HG03469 (cell line): Measurements from ENCODE around the gene FAM227B.
"Not testable (repeated sequence)": the region's sequence is repeated elsewhere in the genome, so short reads cannot be mapped to it uniquely, and the experiment has no call there.

Experiments
- ATAC-seq: cut with Tn5 transposase; IDR thresholded peaks from one replicate; pipeline ENCODE4 v1.9.1; 2021; ENCODE audit warnings: mild to moderate bottlenecking, moderate library complexity, moderate number of reproducible peaks; ENCODE audit not compliant: unreplicated experiment

Gene FAM227B

GRCh38 chr15:49620658-49621368 is at the start of gene FAM227B, which contains the start of gene DTWD1:
Gene FAM227B, minus strand, starts transcription at chr15:49620818. Its CDS starts 5,647 bp downstream, at chr15:49615171.
Gene DTWD1, plus strand, starts transcription at chr15:49621048. Its CDS starts 4,120 bp downstream, at chr15:49625168.
- ATAC-seq: peak; percentile 99

GRCh38 chr15:49669288-49669687 is 48.7 kb upstream of the FAM227B start:
- ATAC-seq: no peak

- ATAC-seq: not testable (repeated sequence)
These were observed 45.9 kb upstream of the FAM227B start for GRCh38 chr15:49666486-49666885.

- no peak for ATAC-seq
These were observed 44.1 kb upstream of the FAM227B start for GRCh38 chr15:49664716-49665115.

GRCh38 chr15:49656734-49657133 is 36.1 kb upstream of the FAM227B start:
- no peak for ATAC-seq

- ATAC-seq: no peak
These were observed 32.3 kb upstream of the FAM227B start for GRCh38 chr15:49652922-49653321.

- no peak for ATAC-seq
These were observed 30.1 kb upstream of the FAM227B start for GRCh38 chr15:49650676-49651075.

- no peak for ATAC-seq
These were observed 29.4 kb upstream of the FAM227B start for GRCh38 chr15:49649987-49650386.

- ATAC-seq: no peak
These were observed 26.3 kb upstream of the FAM227B start for GRCh38 chr15:49646891-49647290.

- no peak for ATAC-seq
These were observed 25.3 kb upstream of the FAM227B start for GRCh38 chr15:49645941-49646340.

GRCh38 chr15:49645277-49645676 is 24.7 kb upstream of the FAM227B start:
- ATAC-seq: no peak

- ATAC-seq: no peak
These were observed 23.8 kb upstream of the FAM227B start for GRCh38 chr15:49644364-49644794.

GRCh38 chr15:49637857-49638256 is 17.2 kb upstream of the FAM227B start:
- no peak for ATAC-seq

GRCh38 chr15:49628379-49628778 is 7.8 kb upstream of the FAM227B start:
- ATAC-seq: no peak

- ATAC-seq: no peak
These were observed 6.8 kb upstream of the FAM227B start for GRCh38 chr15:49627407-49627877.

- ATAC-seq: no peak
These were observed 4.9 kb upstream of the FAM227B start for GRCh38 chr15:49625460-49626036.

GRCh38 chr15:49624056-49624455 is 3.4 kb upstream of the FAM227B start:
- no peak for ATAC-seq

- ATAC-seq: no peak
These were observed 1.9 kb upstream of the FAM227B start for GRCh38 chr15:49622561-49622960.

- no peak for ATAC-seq
These were observed 1.3 kb upstream of the FAM227B start for GRCh38 chr15:49621887-49622286.

GRCh38 chr15:49621401-49621811 is 788 bp upstream of the FAM227B start:
- no peak for ATAC-seq

GRCh38 chr15:49620199-49620598 is 419 bp downstream of the FAM227B start:
- no peak for ATAC-seq

- no peak for ATAC-seq
These were observed 1.4 kb downstream of the FAM227B start for GRCh38 chr15:49619226-49619625.
